HEK293 (cell line): Measurements from ENCODE around the gene UBE2D3.

Source experiments
- CTCF ChIA-PET: fragments of 350-600 bp; formaldehyde crosslinking; extraction: SDS; loops from one replicate; lab custom pipeline; 2021; ENCODE audit warnings: antibody characterized with exemption; lab: Yijun Ruan, JAX
- POLR2A ChIA-PET: fragments of 300-600 bp; formaldehyde crosslinking; extraction: SDS; loops from one replicate; lab custom pipeline; 2020; ENCODE audit warnings: antibody characterized with exemption, inconsistent platforms; lab: Yijun Ruan, JAX
- H3K27ac ChIP-seq: fragments of 200-500 bp; sonication (Bioruptor generic); 2 replicates; pipeline ENCODE4 v1.5.1; 2014; ENCODE audit warnings: low read depth, low read length, control low read depth, inconsistent platforms; ENCODE audit errors: extremely low read depth
- H3K36me3 ChIP-seq, 2 experiments: fragments of 200-500 bp in 1 of 2; sonication (Bioruptor generic) in 1 of 2; 1 replicate in 1 of 2; 2 replicates in 1 of 2; pipeline ENCODE4 v1.5.1; 2014 to 2017; ENCODE audit warnings: inconsistent platforms in 2 of 2, low read length in 2 of 2; ENCODE audit not compliant: control insufficient read depth in 2 of 2, insufficient read depth in 1 of 2
- H3K4me1 ChIP-seq: fragments of 200-500 bp; sonication (Bioruptor generic); 2 replicates; pipeline ENCODE4 v1.5.1; 2014; ENCODE audit warnings: mild to moderate bottlenecking, low read length, inconsistent platforms; ENCODE audit not compliant: control insufficient read depth, insufficient read depth
- H3K4me3 ChIP-seq: 2 replicates; pipeline ENCODE4 v1.5.1; 2011; ENCODE audit warnings: low read depth, mild to moderate bottlenecking, control low read depth, low read length, moderate library complexity
- H3K9me3 ChIP-seq: fragments of 200-500 bp; sonication (Bioruptor generic); 2 replicates; pipeline ENCODE4 v1.5.1; 2014; ENCODE audit warnings: low read depth, low read length, inconsistent platforms; ENCODE audit not compliant: control insufficient read depth, insufficient read depth
- BCL11A ChIP-seq: fragments of 450-650 bp; formaldehyde crosslinking; IDR thresholded peaks from 2 replicates; pipeline ENCODE4 v1.5.1; 2016; ENCODE audit warnings: low read depth, missing biosample characterization, missing genetic modification characterization
- SALL2 ChIP-seq: fragments of 450-650 bp; formaldehyde crosslinking; IDR thresholded peaks from 2 replicates; pipeline ENCODE4 v1.5.0; 2017; ENCODE audit warnings: missing biosample characterization, mild to moderate bottlenecking, missing genetic modification characterization, borderline replicate concordance
- SETDB1 ChIP-seq: IDR thresholded peaks from one replicate; pipeline ENCODE4 v1.6.1; 2017; ENCODE audit warnings: mild to moderate bottlenecking, low read length, moderate library complexity, mixed read lengths; ENCODE audit not compliant: insufficient read length
- ZBTB1 ChIP-seq: fragments of 450-650 bp; formaldehyde crosslinking; IDR thresholded peaks from 2 replicates; pipeline ENCODE4 v1.5.1; 2016; ENCODE audit warnings: missing biosample characterization, missing genetic modification characterization
- ZBTB21 ChIP-seq: fragments of 450-650 bp; formaldehyde crosslinking; IDR thresholded peaks from 2 replicates; pipeline ENCODE4 v1.5.1; 2017; ENCODE audit warnings: missing biosample characterization, missing genetic modification characterization
- ZBTB8A ChIP-seq: fragments of 450-650 bp; formaldehyde crosslinking; IDR thresholded peaks from 2 replicates; pipeline ENCODE4 v1.5.1; 2016; ENCODE audit warnings: missing biosample characterization, missing genetic modification characterization
- ZFP3 ChIP-seq: fragments of 450-650 bp; formaldehyde crosslinking; IDR thresholded peaks from 2 replicates; pipeline ENCODE4 v1.5.1; 2016; ENCODE audit warnings: low read depth, missing biosample characterization, missing genetic modification characterization
- ZNF112 ChIP-seq: fragments of 450-650 bp; formaldehyde crosslinking; IDR thresholded peaks from 2 replicates; pipeline ENCODE4 v1.5.0; 2017; ENCODE audit warnings: missing biosample characterization, missing genetic modification characterization
- ZNF133 ChIP-seq: fragments of 450-650 bp; formaldehyde crosslinking; IDR thresholded peaks from 2 replicates; pipeline ENCODE4 v1.5.1; 2016; ENCODE audit warnings: missing biosample characterization, missing genetic modification characterization
- ZNF16 ChIP-seq: fragments of 450-650 bp; formaldehyde crosslinking; IDR thresholded peaks from 2 replicates; pipeline ENCODE4 v1.5.1; 2016; ENCODE audit warnings: low read depth, missing biosample characterization, missing genetic modification characterization
- ZNF23 ChIP-seq: fragments of 450-650 bp; formaldehyde crosslinking; IDR thresholded peaks from 2 replicates; pipeline ENCODE4 v1.5.1; 2016; ENCODE audit warnings: missing biosample characterization, missing genetic modification characterization, borderline replicate concordance
- ZNF292 ChIP-seq: fragments of 450-650 bp; formaldehyde crosslinking; IDR thresholded peaks from 2 replicates; pipeline ENCODE4 v1.5.1; 2016; ENCODE audit warnings: low read depth, missing biosample characterization, missing genetic modification characterization, borderline replicate concordance
- ZNF335 ChIP-seq: fragments of 450-650 bp; formaldehyde crosslinking; conservative IDR thresholded peaks from 2 replicates; pipeline ENCODE4 v1.5.1; 2016; ENCODE audit warnings: missing biosample characterization, missing genetic modification characterization
- ZNF341 ChIP-seq: fragments of 450-650 bp; formaldehyde crosslinking; IDR thresholded peaks from 2 replicates; pipeline ENCODE4; 2016; ENCODE audit warnings: low read depth, missing biosample characterization, missing genetic modification characterization
- ZNF350 ChIP-seq: fragments of 450-650 bp; formaldehyde crosslinking; IDR thresholded peaks from 2 replicates; pipeline ENCODE4 v1.5.0; 2017; ENCODE audit warnings: missing biosample characterization, mild to moderate bottlenecking, missing genetic modification characterization
- ZNF416 ChIP-seq: fragments of 450-650 bp; formaldehyde crosslinking; IDR thresholded peaks from 2 replicates; pipeline ENCODE4 v1.5.1; 2016; ENCODE audit warnings: missing biosample characterization, missing genetic modification characterization
- ZNF510 ChIP-seq: fragments of 450-650 bp; formaldehyde crosslinking; IDR thresholded peaks from 2 replicates; pipeline ENCODE4 v1.5.1; 2018; ENCODE audit warnings: mild to moderate bottlenecking, missing genetic modification characterization, missing biosample characterization; ENCODE audit not compliant: insufficient replicate concordance
- ZNF513 ChIP-seq: fragments of 450-650 bp; IDR thresholded peaks from 2 replicates; pipeline ENCODE4 v1.5.1; 2018; ENCODE audit warnings: missing biosample characterization, missing genetic modification characterization
- ZNF610 ChIP-seq: fragments of 450-650 bp; formaldehyde crosslinking; IDR thresholded peaks from 2 replicates; pipeline ENCODE4 v1.5.1; 2016; ENCODE audit warnings: missing biosample characterization, missing genetic modification characterization, borderline replicate concordance
- ZNF623 ChIP-seq: fragments of 450-650 bp; formaldehyde crosslinking; IDR thresholded peaks from 2 replicates; pipeline ENCODE4 v1.5.1; 2016; ENCODE audit warnings: missing biosample characterization, missing genetic modification characterization
- ZNF707 ChIP-seq: fragments of 450-650 bp; formaldehyde crosslinking; IDR thresholded peaks from 2 replicates; pipeline ENCODE4 v1.5.1; 2016; ENCODE audit warnings: missing biosample characterization, missing genetic modification characterization
- ZNF747 ChIP-seq: fragments of 450-650 bp; formaldehyde crosslinking; IDR thresholded peaks from 2 replicates; pipeline ENCODE4 v1.5.1; 2016; ENCODE audit warnings: missing biosample characterization, missing genetic modification characterization
- ZNF830 ChIP-seq: fragments of 450-650 bp; IDR thresholded peaks from 2 replicates; pipeline ENCODE4 v1.5.0; 2018; ENCODE audit warnings: missing biosample characterization, missing genetic modification characterization, low read depth, mild to moderate bottlenecking, moderate library complexity
- ZXDB ChIP-seq: fragments of 450-650 bp; formaldehyde crosslinking; IDR thresholded peaks from 2 replicates; pipeline ENCODE4 v1.5.1; 2016; ENCODE audit warnings: missing biosample characterization, missing genetic modification characterization
- TF ChIP-seq, protein P1 (sequence below): fragments of 450-650 bp; formaldehyde crosslinking; IDR thresholded peaks from 2 replicates; pipeline ENCODE4 v1.5.1; 2016; ENCODE audit warnings: missing biosample characterization, missing genetic modification characterization
- TF ChIP-seq, protein P2 (sequence below): fragments of 450-650 bp; formaldehyde crosslinking; IDR thresholded peaks from 2 replicates; pipeline ENCODE4 v1.5.1; 2016; ENCODE audit warnings: missing biosample characterization, missing genetic modification characterization
- TF ChIP-seq, protein P3 (sequence below): fragments of 450-650 bp; formaldehyde crosslinking; optimal IDR thresholded peaks from 2 replicates; pipeline ENCODE3; 2016; ENCODE audit warnings: missing biosample characterization, mild to moderate bottlenecking, missing genetic modification characterization
- TF ChIP-seq, protein P4 (sequence below): IDR thresholded peaks from 2 replicates; pipeline ENCODE4 v1.6.1; 2011; ENCODE audit warnings: mild to moderate bottlenecking, low read depth, low read length, borderline replicate concordance
- TF ChIP-seq, protein P5 (sequence below): fragments of 450-650 bp; formaldehyde crosslinking; IDR thresholded peaks from 2 replicates; pipeline ENCODE4 v1.5.1; 2016; ENCODE audit warnings: missing biosample characterization, missing genetic modification characterization

Gene UBE2D3

GRCh38 chr4:102826890-102827673, at the start of gene UBE2D3:
UBE2D3 (minus strand) TSS chr4:102827551; CDS start chr4:102826508, 1,043 bp downstream.
- H3K36me3 ChIP-seq, result peaks cover 0 to 39% of the 10 kb centered on the region in 2 experiments; a peak in 1 of 3 replicates
- H3K27ac ChIP-seq, result peak within 1 kb of the TSS; percentile 97
- H3K4me1 ChIP-seq, result no peaks in the 10 kb centered on the region
- H3K9me3 ChIP-seq, result no peaks in the 10 kb centered on the region
- ChIA-PET CTCF (interaction anchor here (0.6 to 2.6 kb wide), 3 partner anchors 203 to 407 kb away, joined by 3 to 13 read pairs (median 5); no protein-coding TSS in a partner anchor), POLR2A (interaction anchor here (0.6 to 2.4 kb wide), 23 partner anchors 9 to 327 kb away, joined by 3 to 61 read pairs (median 3); partner anchors contain the start of genes CISD2 and MANBA)
- H3K4me3 ChIP-seq, result peak within 1 kb of the TSS; percentile 94
- no peak for TF ChIP-seq ZNF23
- no peak for TF ChIP-seq ZNF350 (tag by site-specific recombination)
- peak; percentile 64 for TF ChIP-seq ZBTB8A (tag by site-specific recombination)
- no peak for TF ChIP-seq ZNF133 (tag by site-specific recombination)
- no peak for TF ChIP-seq ZNF513 (tag by site-specific recombination)
- peak; percentile 92 for TF ChIP-seq ZXDB (tag by site-specific recombination)
- no peak for TF ChIP-seq ZBTB21 (tag by site-specific recombination)
- no peak for TF ChIP-seq SETDB1
- TF ChIP-seq, protein P1, sequence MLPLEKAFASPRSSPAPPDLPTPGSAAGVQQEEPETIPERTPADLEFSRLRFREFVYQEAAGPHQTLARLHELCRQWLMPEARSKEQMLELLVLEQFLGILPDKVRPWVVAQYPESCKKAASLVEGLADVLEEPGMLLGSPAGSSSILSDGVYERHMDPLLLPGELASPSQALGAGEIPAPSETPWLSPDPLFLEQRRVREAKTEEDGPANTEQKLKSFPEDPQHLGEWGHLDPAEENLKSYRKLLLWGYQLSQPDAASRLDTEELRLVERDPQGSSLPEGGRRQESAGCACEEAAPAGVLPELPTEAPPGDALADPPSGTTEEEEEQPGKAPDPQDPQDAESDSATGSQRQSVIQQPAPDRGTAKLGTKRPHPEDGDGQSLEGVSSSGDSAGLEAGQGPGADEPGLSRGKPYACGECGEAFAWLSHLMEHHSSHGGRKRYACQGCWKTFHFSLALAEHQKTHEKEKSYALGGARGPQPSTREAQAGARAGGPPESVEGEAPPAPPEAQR (tag by site-specific recombination), result peak; percentile 62; the same call in 1 of the 2 replicates
- TF ChIP-seq, protein P2, sequence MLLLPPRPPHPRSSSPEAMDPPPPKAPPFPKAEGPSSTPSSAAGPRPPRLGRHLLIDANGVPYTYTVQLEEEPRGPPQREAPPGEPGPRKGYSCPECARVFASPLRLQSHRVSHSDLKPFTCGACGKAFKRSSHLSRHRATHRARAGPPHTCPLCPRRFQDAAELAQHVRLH (tag by site-specific recombination), result no peak; the same call in 1 of the 2 replicates
- TF ChIP-seq ZNF292 (tag by site-specific recombination), result no peak
- no peak for TF ChIP-seq ZNF510
- TF ChIP-seq ZNF341 (tag by site-specific recombination), result 0 out of 2 replicates have a peak, but pooled peaks have one; percentile 7
- no peak for TF ChIP-seq ZNF830 (tag by site-specific recombination)
- 0 out of 2 replicates have a peak, but pooled peaks have one; percentile 57 for TF ChIP-seq ZNF610 (tag by site-specific recombination)
- TF ChIP-seq SALL2 (tag by site-specific recombination), result no peak; the same call in 1 of the 2 replicates
- TF ChIP-seq ZNF335 (tag by site-specific recombination), result peak; percentile 67
- no peak for TF ChIP-seq ZNF112 (tag by site-specific recombination)
- TF ChIP-seq, protein P3, sequence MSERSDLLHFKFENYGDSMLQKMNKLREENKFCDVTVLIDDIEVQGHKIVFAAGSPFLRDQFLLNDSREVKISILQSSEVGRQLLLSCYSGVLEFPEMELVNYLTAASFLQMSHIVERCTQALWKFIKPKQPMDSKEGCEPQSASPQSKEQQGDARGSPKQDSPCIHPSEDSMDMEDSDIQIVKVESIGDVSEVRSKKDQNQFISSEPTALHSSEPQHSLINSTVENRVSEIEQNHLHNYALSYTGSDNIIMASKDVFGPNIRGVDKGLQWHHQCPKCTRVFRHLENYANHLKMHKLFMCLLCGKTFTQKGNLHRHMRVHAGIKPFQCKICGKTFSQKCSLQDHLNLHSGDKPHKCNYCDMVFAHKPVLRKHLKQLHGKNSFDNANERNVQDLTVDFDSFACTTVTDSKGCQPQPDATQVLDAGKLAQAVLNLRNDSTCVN (tag by site-specific recombination), result peak; percentile 98
- no peak for TF ChIP-seq ZNF707 (tag by site-specific recombination)
- no peak for TF ChIP-seq ZNF747 (tag by site-specific recombination)
- no peak for TF ChIP-seq ZNF623 (tag by site-specific recombination)
- TF ChIP-seq, protein P4, sequence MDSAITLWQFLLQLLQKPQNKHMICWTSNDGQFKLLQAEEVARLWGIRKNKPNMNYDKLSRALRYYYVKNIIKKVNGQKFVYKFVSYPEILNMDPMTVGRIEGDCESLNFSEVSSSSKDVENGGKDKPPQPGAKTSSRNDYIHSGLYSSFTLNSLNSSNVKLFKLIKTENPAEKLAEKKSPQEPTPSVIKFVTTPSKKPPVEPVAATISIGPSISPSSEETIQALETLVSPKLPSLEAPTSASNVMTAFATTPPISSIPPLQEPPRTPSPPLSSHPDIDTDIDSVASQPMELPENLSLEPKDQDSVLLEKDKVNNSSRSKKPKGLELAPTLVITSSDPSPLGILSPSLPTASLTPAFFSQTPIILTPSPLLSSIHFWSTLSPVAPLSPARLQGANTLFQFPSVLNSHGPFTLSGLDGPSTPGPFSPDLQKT, result no peak; the same call in 1 of the 2 replicates
- TF ChIP-seq ZNF416 (tag by site-specific recombination), result no peak
- no peak for TF ChIP-seq ZNF16 (tag by site-specific recombination)
- TF ChIP-seq, protein P5, sequence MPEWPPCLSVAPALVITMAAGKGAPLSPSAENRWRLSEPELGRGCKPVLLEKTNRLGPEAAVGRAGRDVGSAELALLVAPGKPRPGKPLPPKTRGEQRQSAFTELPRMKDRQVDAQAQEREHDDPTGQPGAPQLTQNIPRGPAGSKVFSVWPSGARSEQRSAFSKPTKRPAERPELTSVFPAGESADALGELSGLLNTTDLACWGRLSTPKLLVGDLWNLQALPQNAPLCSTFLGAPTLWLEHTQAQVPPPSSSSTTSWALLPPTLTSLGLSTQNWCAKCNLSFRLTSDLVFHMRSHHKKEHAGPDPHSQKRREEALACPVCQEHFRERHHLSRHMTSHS (tag by site-specific recombination), result no peak
- no peak for TF ChIP-seq ZBTB1
- 0 out of 2 replicates have a peak, but pooled peaks have one; percentile 11 for TF ChIP-seq BCL11A
- TF ChIP-seq ZFP3 (tag by site-specific recombination), result no peak
